ENCODE measurements around the gene TUBB4B.

Gene TUBB4B

DNA sequence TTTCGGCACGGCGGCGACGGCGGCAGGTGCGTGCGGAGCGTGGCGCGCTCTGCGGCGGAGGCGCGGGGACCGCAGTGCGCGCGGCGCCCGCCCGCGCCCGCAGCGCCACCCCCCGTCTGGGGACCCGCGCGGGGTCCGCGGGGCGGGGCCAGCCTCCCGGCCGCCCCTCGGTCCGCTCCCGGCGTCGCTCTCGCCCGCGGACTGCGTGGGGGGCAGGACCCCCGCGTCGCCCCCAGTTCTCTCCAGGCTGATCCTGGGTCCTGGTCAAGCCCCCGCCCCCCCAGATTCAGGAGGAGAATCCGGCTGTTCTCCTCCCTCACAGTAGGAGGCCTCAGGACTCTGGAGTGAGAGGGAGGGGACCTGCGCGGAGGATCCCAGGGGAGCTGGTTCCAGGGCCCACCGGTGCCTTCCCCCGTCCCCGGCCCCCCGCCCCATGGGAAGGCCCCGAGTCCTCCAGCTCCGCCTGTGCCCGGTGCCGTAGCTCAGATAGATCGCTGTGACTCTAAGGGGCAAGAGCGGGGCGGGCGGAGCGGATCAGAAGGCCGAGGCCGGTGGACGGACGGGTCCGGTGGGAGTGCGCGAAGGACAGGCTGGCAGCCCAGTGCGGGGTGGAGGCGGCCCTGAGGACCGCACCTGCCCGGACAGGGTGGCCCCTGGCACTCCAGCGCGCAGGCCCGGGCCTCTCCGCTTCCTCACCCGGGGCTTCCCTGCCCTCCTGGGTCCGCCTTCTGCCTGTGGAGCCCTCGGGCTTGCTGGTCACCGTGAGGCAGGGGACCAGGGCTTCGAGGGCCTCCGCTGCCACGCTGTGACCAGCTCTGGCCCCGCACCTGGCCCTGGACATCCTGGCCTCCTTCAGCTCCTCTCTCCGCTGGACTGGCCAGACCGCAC lies 18.7 kb upstream of the TUBB4B start, which contains the start of gene RNF208:
Gene RNF208 (minus strand): TSS at position 51 of the 888 bp plus-strand sequence. CDS start 1,028 bp downstream, outside the sequence.
- no peaks in the 10 kb centered on the region for H3K79me2 ChIP-seq (ENCODE audit: insufficient read depth, low read length)
- H4K20me1 ChIP-seq (ENCODE audit: low read depth, low read length): no peaks in the 10 kb centered on the region
- no peaks in the 10 kb centered on the region for H3K9me2 ChIP-seq (replicated peaks; ENCODE audit: insufficient read depth, low read length)
- H3F3A ChIP-seq (ENCODE audit: insufficient read depth): no peaks in the 10 kb centered on the region
- no peaks in the 10 kb centered on the region for H3K9me3 ChIP-seq (ENCODE audit: insufficient read depth, low read length)
- H3K4me3 ChIP-seq (ENCODE audit: insufficient read depth, low read length, poor library complexity, severe bottlenecking): peak within 1 kb of the TSS; percentile 87
- no peaks in the 10 kb centered on the region for H3K36me3 ChIP-seq (ENCODE audit: low read length)
- 0 out of 2 replicates have a peak within 1 kb of the TSS, but pooled peaks have one; percentile 4 for H3K27ac ChIP-seq (ENCODE audit: low read depth, low read length)
- H3K9ac ChIP-seq (ENCODE audit: low read length): peak within 1 kb of the TSS; percentile 97
- H3K27me3 ChIP-seq (ENCODE audit: low read length): no peaks in the 10 kb centered on the region
- TF ChIP-seq EZH2phosphoT487 (conservative IDR thresholded peaks at IDR 0.05; ENCODE audit: low read length): no peak
- TF ChIP-seq, protein P1, sequence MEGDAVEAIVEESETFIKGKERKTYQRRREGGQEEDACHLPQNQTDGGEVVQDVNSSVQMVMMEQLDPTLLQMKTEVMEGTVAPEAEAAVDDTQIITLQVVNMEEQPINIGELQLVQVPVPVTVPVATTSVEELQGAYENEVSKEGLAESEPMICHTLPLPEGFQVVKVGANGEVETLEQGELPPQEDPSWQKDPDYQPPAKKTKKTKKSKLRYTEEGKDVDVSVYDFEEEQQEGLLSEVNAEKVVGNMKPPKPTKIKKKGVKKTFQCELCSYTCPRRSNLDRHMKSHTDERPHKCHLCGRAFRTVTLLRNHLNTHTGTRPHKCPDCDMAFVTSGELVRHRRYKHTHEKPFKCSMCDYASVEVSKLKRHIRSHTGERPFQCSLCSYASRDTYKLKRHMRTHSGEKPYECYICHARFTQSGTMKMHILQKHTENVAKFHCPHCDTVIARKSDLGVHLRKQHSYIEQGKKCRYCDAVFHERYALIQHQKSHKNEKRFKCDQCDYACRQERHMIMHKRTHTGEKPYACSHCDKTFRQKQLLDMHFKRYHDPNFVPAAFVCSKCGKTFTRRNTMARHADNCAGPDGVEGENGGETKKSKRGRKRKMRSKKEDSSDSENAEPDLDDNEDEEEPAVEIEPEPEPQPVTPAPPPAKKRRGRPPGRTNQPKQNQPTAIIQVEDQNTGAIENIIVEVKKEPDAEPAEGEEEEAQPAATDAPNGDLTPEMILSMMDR (IDR thresholded peaks at IDR 0.05; ENCODE audit: insufficient read depth, low read length, poor library complexity, severe bottlenecking): no peak
- H3K4me2 ChIP-seq (ENCODE audit: low read depth, low read length, poor library complexity, severe bottlenecking): peak within 1 kb of the TSS; percentile 71
- no peak within 1 kb of the TSS for H2AFZ ChIP-seq (ENCODE audit: low read depth, low read length, severe bottlenecking)

DNA sequence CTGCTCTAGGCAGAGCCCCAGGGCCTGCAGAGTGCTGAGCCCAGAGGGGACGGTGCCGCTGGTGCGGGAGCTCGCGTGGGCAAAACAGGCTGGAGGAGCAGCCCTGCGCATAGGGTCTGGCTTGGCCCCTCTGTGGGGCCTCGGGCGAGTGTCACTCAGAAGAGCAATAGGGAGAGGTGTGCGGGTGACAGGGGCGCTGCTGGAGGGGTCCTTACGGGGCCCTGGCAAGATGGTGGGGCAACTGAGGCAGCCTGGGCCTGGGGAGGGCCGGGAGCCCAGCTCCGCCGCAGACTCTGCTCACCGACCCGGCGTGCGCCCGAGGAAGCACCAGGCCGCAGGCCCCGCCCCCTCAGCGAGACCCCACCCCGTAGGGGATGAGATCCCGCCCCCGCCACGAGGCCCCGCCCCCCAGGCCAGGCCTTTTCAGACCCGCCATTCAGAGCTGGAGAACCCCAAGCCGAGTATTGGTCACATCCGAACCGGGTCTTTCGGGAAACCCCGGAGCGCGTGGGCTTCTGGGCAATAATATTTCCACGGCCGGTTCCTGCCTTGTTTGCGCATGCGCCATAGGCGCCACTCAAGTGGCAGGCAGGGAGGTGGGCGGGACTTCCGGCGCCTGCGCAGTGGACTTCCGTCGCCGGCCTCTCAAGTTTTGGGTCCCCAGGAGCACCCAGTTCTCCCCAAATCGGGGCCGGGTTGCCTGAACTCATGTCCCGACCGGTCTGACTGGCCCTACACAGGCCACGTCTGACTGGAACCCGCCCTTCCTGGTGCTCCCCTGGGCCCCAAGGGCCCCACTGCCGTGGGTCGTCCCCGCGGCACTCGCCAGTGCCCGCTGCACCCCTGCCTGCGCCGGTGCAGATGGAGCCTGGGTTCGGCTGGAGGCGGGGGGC lies 17.8 kb upstream of the TUBB4B start:
- peak overlapping the region; percentile 51 for H3K27ac ChIP-seq (ENCODE audit: low read depth, low read length)
- no peaks in the 10 kb centered on the region for H3K9me2 ChIP-seq (replicated peaks; ENCODE audit: insufficient read depth, low read length)
- H4K20me1 ChIP-seq (ENCODE audit: low read depth, low read length): no peaks in the 10 kb centered on the region
- H2AFZ ChIP-seq (ENCODE audit: low read depth, low read length, severe bottlenecking): peak overlapping the region; percentile 87
- no peaks in the 10 kb centered on the region for H3K36me3 ChIP-seq (ENCODE audit: low read length)
- no peaks in the 10 kb centered on the region for H3K79me2 ChIP-seq (ENCODE audit: insufficient read depth, low read length)
- no peak for TF ChIP-seq EZH2phosphoT487 (conservative IDR thresholded peaks at IDR 0.05; ENCODE audit: low read length)
- TF ChIP-seq, protein P1 (IDR thresholded peaks at IDR 0.05; ENCODE audit: insufficient read depth, low read length, poor library complexity, severe bottlenecking): no peak
- H3K9me3 ChIP-seq (ENCODE audit: insufficient read depth, low read length): no peaks in the 10 kb centered on the region
- peak overlapping the region; percentile 87 for H3K4me3 ChIP-seq (ENCODE audit: insufficient read depth, low read length, poor library complexity, severe bottlenecking)
- H3K27me3 ChIP-seq (ENCODE audit: low read length): no peaks in the 10 kb centered on the region
- H3K9ac ChIP-seq (ENCODE audit: low read length): peak overlapping the region; percentile 97
- peak overlapping the region; percentile 71 for H3K4me2 ChIP-seq (ENCODE audit: low read depth, low read length, poor library complexity, severe bottlenecking)
- no peaks in the 10 kb centered on the region for H3F3A ChIP-seq (ENCODE audit: insufficient read depth)

DNA sequence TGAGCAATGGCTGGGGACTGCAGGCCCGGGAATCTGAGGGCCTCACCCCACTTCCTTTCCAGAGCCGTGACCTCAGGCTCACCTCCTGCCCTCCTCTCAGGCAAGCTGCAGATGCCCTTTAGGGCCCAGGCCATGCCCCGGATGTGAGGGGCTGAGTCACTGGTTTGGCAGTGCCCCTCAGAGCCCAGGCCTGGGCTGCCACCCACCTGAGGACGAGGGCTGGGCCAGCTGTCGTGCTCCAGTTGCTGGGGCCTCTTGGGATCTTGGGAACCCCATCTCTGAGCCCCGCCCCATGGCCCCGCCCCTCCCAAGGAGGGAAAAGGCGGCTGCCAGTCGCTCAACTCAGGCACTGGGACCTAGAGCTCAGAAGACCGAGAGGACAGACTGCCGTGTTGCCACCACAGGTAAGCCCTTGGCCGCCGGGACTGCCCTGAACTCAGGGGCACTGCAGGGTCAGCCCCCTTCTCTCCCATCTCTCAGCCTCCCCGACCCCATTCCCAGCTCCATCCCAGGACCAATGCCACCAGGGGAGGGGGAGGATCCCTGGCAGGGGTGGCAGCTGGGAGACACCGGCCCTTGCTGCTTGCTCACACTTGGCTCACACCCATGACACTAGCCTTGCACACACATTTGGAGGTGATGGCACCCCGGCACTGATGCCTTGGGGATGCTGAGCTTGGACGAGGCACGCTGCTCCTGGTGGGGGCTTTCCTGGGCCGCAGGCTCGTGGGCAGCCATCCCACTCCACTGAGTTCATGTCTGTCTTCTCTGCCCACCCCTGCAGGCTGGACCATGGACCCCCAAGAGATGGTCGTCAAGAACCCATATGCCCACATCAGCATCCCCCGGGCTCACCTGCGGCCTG lies 16.0 kb upstream of the TUBB4B start, which contains the start of gene CYSRT1:
Gene CYSRT1 (plus strand): TSS at position 345 of the 865 bp plus-strand sequence. CDS start 448 bp downstream, at position 793.
- Histone ChIP-seq H4K20me1 (ENCODE audit: low read depth, low read length) (no peaks in the 10 kb centered on the region), H3K9ac (ENCODE audit: low read length) (peak within 1 kb of the TSS; percentile 97), H3K36me3 (ENCODE audit: low read length) (no peaks in the 10 kb centered on the region), H3F3A (ENCODE audit: insufficient read depth) (no peaks in the 10 kb centered on the region), H3K27me3 (ENCODE audit: low read length) (no peaks in the 10 kb centered on the region), H3K9me2 (replicated peaks; ENCODE audit: insufficient read depth, low read length) (no peaks in the 10 kb centered on the region), H3K4me2 (ENCODE audit: low read depth, low read length, poor library complexity, severe bottlenecking) (peak within 1 kb of the TSS; percentile 71), H3K79me2 (ENCODE audit: insufficient read depth, low read length) (no peaks in the 10 kb centered on the region), H3K9me3 (ENCODE audit: insufficient read depth, low read length) (no peaks in the 10 kb centered on the region), H2AFZ (ENCODE audit: low read depth, low read length, severe bottlenecking) (no peak within 1 kb of the TSS), H3K27ac (ENCODE audit: low read depth, low read length) (peak within 1 kb of the TSS; percentile 51), H3K4me3 (ENCODE audit: insufficient read depth, low read length, poor library complexity, severe bottlenecking) (peak within 1 kb of the TSS; percentile 87)
- TF ChIP-seq, protein P1 (IDR thresholded peaks at IDR 0.05; ENCODE audit: insufficient read depth, low read length, poor library complexity, severe bottlenecking): no peak
- TF ChIP-seq EZH2phosphoT487 (conservative IDR thresholded peaks at IDR 0.05; ENCODE audit: low read length): no peak
